Right atrium auricular region (tissue), 2 donors: ENCODE results near the gene LBX1. TPM values are rescaled to one million over a fixed set of nuclear protein-coding genes. Genes with fewer than 3 reads are reported as not detected.

Experiments
- DNase-seq: peaks from one replicate; pipeline ENCODE4 v3.0.0-alpha.2; 2019; ENCODE audit warnings: low spot score
- H3K27ac ChIP-seq, 2 donors: fragments of 200-600 bp; sonication (generic); 1 replicate in 1 of 2; 2 replicates in 1 of 2; pipeline ENCODE4 v1.5.1; 2016 to 2019
- H3K27me3 ChIP-seq, 2 donors: fragments of 200-600 bp; sonication (generic); one replicate each; pipeline versions ENCODE4 v1.5.1 to v1.6.0; 2017 to 2019
- H3K36me3 ChIP-seq: fragments of 200-600 bp; sonication (generic); one replicate; pipeline ENCODE4 v1.5.1; 2016
- H3K4me1 ChIP-seq, 2 donors: fragments of 200-600 bp; sonication (generic); one replicate each; pipeline versions ENCODE4 v1.5.1 to v1.6.0; 2017 to 2019
- H3K4me3 ChIP-seq, 2 donors: fragments of 200-600 bp; sonication (generic); 1 replicate in 1 of 2; 2 replicates in 1 of 2; pipeline ENCODE4 v1.5.1; 2017 to 2019; ENCODE audit warnings: mild to moderate bottlenecking in 1 of 2, moderate library complexity in 1 of 2
- H3K9me3 ChIP-seq, 2 donors: fragments of 200-600 bp; sonication (generic); one replicate each; pipeline ENCODE4 v1.5.1; 2019
- CTCF ChIP-seq, 2 donors: fragments of 200-600 bp; sonication (generic); IDR thresholded peaks; one replicate each; pipeline ENCODE4 v1.5.1; 2019; ENCODE audit warnings: antibody characterized with exemption in 2 of 2
- total RNA-seq, 2 donors: library from RNA; depleted of rRNA; stranded (reverse); fragments of >200 nt; gene quantifications; one replicate each; pipeline ENCODE4 v1.1.0, GENCODE V29; 2016

Gene LBX1
- not detected for total RNA-seq

GRCh38 chr10:101229266-101230182 lies at the start of gene LBX1:
LBX1 (minus strand) TSS chr10:101229463; CDS start chr10:101228815, 648 bp downstream.
- DNase-seq, result no peak
- Histone ChIP-seq H3K9me3 (no peaks in the 10 kb centered on the region), H3K27ac (no peak within 1 kb of the TSS), H3K4me3 (peak within 1 kb of the TSS in 1 of 2 donors; percentile 28), H3K4me1 (peaks cover 0 to 55% of the 10 kb centered on the region in 2 donors), H3K27me3 (peaks cover 53 to 76% of the 10 kb centered on the region in 2 donors), H3K36me3 (no peaks in the 10 kb centered on the region)
- no peak for TF ChIP-seq CTCF (IDR thresholded peaks at IDR 0.05)

GRCh38 chr10:101273741-101274140 lies 44.5 kb upstream of the LBX1 start:
- no peak overlapping the region for H3K27ac ChIP-seq
- H3K9me3 ChIP-seq, result no peaks in the 10 kb centered on the region
- H3K4me3 ChIP-seq, result no peak overlapping the region
- H3K36me3 ChIP-seq, result no peaks in the 10 kb centered on the region
- H3K27me3 ChIP-seq, result no peaks in the 10 kb centered on the region
- no peaks in the 10 kb centered on the region for H3K4me1 ChIP-seq
- no peak for TF ChIP-seq CTCF (IDR thresholded peaks at IDR 0.05)
- no peak for DNase-seq

GRCh38 chr10:101273330-101273729 lies 44.1 kb upstream of the LBX1 start:
- Histone ChIP-seq H3K27ac (no peak overlapping the region), H3K27me3 (no peaks in the 10 kb centered on the region), H3K4me3 (no peak overlapping the region), H3K4me1 (no peaks in the 10 kb centered on the region), H3K9me3 (no peaks in the 10 kb centered on the region), H3K36me3 (no peaks in the 10 kb centered on the region)
- no peak for TF ChIP-seq CTCF (IDR thresholded peaks at IDR 0.05)
- DNase-seq, result no peak

- Histone ChIP-seq H3K27ac (no peak overlapping the region), H3K4me1 (no peaks in the 10 kb centered on the region), H3K36me3 (no peaks in the 10 kb centered on the region), H3K4me3 (no peak overlapping the region), H3K9me3 (no peaks in the 10 kb centered on the region), H3K27me3 (no peaks in the 10 kb centered on the region)
- TF ChIP-seq CTCF (IDR thresholded peaks at IDR 0.05), result peak; percentile 73 to 83
- DNase-seq, result peak; percentile 67
These were observed 43.1 kb upstream of the LBX1 start for GRCh38 chr10:101272229-101272868.

- TF ChIP-seq CTCF (IDR thresholded peaks at IDR 0.05), result no peak
- H3K36me3 ChIP-seq, result no peaks in the 10 kb centered on the region
- no peak for DNase-seq
- H3K27me3 ChIP-seq, result no peaks in the 10 kb centered on the region
- no peaks in the 10 kb centered on the region for H3K9me3 ChIP-seq
- no peaks in the 10 kb centered on the region for H3K4me1 ChIP-seq
- no peak overlapping the region for H3K27ac ChIP-seq
- H3K4me3 ChIP-seq, result no peak overlapping the region
These were observed 41.5 kb upstream of the LBX1 start for GRCh38 chr10:101270763-101271162.
